Activated naive CD4-positive, alpha-beta T cell treated with anti-CD3 and anti-CD28 coated beads, Interleukin-2, amount 50 U/mL, for 24 hours (primary cell): ENCODE results near the gene B9D2.
A peak's percentile ranks its signal among the peaks of the same experiment; 100 is the strongest.
"Not testable (repeated sequence)": the region's sequence is repeated elsewhere in the genome, so short reads cannot be mapped to it uniquely, and the experiment has no call there.

Experiments used
- H3K27ac Mint-ChIP-seq: one replicate; pipeline ENCODE4 v1.8.0; 2021; ENCODE audit warnings: mild to moderate bottlenecking, mixed read lengths
- H3K27me3 Mint-ChIP-seq: one replicate; pipeline ENCODE4 v1.8.0; 2021; ENCODE audit warnings: mixed read lengths
- H3K36me3 Mint-ChIP-seq: one replicate; pipeline ENCODE4 v1.8.0; 2021; ENCODE audit warnings: mixed read lengths
- H3K4me1 Mint-ChIP-seq: one replicate; pipeline ENCODE4 v1.8.0; 2021; ENCODE audit warnings: mixed read lengths
- H3K4me3 Mint-ChIP-seq: one replicate; pipeline ENCODE4 v1.8.0; 2021; ENCODE audit warnings: mild to moderate bottlenecking, mixed read lengths
- H3K9me3 Mint-ChIP-seq: one replicate; pipeline ENCODE4 v1.8.0; 2021; ENCODE audit warnings: mixed read lengths

B9D2 gene

DNA sequence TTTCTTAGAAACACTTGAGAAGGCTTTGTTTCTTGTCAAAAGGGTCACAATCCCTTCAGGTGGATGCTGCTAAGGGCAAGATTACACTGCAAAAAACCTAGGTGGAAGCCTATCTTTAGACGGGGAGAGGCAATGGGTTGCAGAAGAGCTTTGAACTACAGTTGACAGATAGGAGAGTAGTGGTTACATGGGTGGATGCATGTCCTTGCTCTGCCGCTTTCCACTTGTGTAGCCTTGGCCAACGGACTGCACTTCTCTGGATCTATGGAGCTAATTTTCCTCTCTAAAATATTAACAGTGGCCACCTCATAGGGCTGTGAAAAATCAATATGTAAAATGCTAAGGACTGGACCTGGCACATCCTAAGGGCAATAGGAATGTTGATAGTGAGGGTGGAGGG lies 34.6 kb upstream of the B9D2 start:
- H3K4me3 Mint-ChIP-seq, result peak overlapping the region; percentile 99
- H3K9me3 Mint-ChIP-seq, result no peaks in the 10 kb centered on the region
- no peaks in the 10 kb centered on the region for H3K27me3 Mint-ChIP-seq
- peak overlapping the region; percentile 99 for H3K27ac Mint-ChIP-seq
- peaks cover 4% of the 10 kb centered on the region for H3K36me3 Mint-ChIP-seq
- peaks cover 50% of the 10 kb centered on the region for H3K4me1 Mint-ChIP-seq

DNA sequence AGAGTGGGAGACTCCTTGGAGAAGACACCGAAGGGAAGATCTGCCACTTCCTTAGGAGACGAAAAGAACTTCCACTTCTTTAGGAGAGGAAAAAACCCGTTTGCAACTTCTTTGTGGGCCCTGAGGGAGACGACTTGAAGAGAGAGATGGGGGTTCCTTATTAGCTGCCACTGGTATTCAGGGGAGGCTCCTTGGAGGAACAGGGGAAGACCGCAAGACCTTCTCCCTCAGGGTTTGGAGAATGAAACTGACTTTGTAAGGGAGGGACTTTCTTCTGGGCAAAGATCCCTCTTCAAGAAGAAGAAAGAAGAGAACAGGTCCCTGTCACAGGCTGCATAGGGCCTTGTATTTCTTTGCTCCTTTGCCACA lies 34.1 kb upstream of the B9D2 start:
- H3K36me3 Mint-ChIP-seq, result peaks cover 4% of the 10 kb centered on the region
- no peaks in the 10 kb centered on the region for H3K9me3 Mint-ChIP-seq
- no peaks in the 10 kb centered on the region for H3K27me3 Mint-ChIP-seq
- H3K4me3 Mint-ChIP-seq, result peak overlapping the region; percentile 99
- H3K27ac Mint-ChIP-seq, result peak overlapping the region; percentile 99
- peaks cover 48% of the 10 kb centered on the region for H3K4me1 Mint-ChIP-seq

DNA sequence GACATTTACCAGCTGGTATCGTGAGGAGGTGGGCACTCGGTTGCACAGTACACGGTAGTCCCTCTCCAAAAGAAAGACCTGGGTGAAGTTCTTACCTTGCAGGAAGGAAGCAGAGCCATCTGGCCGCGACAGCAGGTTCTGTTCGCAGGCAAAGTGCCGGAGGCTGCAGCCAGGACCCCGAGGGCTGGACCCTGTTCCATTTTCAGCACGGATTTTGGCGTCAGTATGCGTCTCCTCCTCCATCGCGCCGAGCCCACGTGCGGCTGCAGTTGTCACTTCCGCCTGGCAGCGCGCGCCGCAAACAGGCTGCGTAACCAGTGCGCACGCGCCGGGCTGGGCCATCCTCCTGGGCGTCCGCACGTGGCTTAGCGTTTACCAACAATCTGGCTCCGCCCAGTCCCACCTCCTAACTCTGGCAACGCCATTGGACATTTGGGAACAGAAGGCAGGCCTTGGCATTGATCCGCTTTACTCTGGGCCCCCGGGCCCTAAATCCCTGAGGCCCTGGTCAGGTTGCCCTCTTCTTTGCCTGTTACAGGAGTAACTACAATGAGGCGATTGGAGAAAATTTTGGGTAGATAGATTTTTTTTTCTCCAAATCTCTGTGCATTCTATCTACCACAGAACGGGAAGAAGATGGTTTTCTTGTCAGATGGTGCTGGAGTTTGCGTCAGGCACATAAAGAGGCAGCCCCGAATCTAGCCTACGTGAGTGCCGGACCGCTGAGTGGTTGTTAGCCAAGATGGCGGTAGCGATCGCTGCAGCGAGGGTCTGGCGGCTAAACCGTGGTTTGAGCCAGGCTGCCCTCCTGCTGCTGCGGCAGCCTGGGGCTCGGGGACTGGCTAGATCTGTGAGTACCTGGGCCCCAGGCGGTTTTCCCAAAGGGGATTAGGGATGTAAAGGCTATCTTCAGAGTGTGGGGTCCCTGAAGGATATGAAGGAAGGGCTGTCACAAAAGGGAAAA lies 33.4 kb upstream of the B9D2 start, which contains the start of the genes BCKDHA and EXOSC5:
TSS of gene BCKDHA (plus strand) at position 733 of the 964 bp plus-strand sequence. CDS start at position 743, 10 bp downstream.
TSS of gene EXOSC5 (minus strand) at position 274 of the 964 bp plus-strand sequence. CDS start at position 243, 31 bp downstream.
- Mint-ChIP-seq H3K27me3 (no peaks in the 10 kb centered on the region), H3K4me3 (peak within 1 kb of the TSS; percentile 99), H3K27ac (peak within 1 kb of the TSS; percentile 99), H3K36me3 (peaks cover 5% of the 10 kb centered on the region), H3K9me3 (no peaks in the 10 kb centered on the region), H3K4me1 (peaks cover 48% of the 10 kb centered on the region)

DNA sequence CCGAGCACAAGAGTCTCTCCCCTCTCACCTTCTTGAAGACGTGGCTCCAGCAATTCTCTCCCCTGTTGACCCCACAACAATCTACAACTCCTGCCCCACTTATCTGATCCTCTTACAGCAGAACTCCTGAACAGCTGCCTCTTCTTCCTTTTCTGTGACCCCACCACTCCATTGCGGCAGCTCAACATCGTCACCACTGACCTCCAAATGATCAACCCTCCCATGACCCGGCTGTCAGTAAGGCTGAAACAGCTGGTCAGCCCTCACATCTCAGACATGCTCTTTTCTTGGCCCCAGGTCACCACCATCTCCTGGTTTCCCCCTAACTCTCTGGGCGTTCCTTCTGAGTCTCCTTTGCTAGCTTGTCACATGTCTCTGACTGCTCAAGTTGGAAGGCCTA lies 31.4 kb upstream of the B9D2 start:
- H3K27ac Mint-ChIP-seq, result no peak overlapping the region
- peaks cover 36% of the 10 kb centered on the region for H3K4me1 Mint-ChIP-seq
- H3K36me3 Mint-ChIP-seq, result peaks cover 4% of the 10 kb centered on the region
- H3K9me3 Mint-ChIP-seq, result no peaks in the 10 kb centered on the region
- H3K4me3 Mint-ChIP-seq, result peak overlapping the region; percentile 99
- no peaks in the 10 kb centered on the region for H3K27me3 Mint-ChIP-seq

DNA sequence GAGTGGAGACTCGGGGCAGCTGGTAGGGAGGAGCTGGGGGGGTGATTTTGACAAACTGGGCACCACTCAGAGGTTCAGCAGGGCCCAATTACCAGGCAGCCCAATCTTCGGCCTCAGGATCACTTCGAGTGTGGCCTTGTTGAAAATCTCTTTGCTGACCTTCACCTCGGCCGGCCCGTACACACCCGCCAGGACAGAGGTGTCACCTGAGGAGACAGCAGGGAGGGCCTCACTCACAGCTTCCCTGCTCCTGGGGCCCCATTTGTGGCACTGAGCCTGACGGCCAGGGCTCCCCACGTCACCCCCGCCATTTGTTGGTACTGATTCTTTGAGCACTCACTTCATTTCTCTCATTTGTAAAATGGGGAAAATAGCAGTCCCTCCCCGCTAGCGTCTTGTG lies 28.8 kb upstream of the B9D2 start:
- no peak overlapping the region for H3K4me3 Mint-ChIP-seq
- H3K27me3 Mint-ChIP-seq, result no peaks in the 10 kb centered on the region
- H3K36me3 Mint-ChIP-seq, result peaks cover 6% of the 10 kb centered on the region
- H3K27ac Mint-ChIP-seq, result no peak overlapping the region
- peaks cover 17% of the 10 kb centered on the region for H3K4me1 Mint-ChIP-seq
- H3K9me3 Mint-ChIP-seq, result no peaks in the 10 kb centered on the region

DNA sequence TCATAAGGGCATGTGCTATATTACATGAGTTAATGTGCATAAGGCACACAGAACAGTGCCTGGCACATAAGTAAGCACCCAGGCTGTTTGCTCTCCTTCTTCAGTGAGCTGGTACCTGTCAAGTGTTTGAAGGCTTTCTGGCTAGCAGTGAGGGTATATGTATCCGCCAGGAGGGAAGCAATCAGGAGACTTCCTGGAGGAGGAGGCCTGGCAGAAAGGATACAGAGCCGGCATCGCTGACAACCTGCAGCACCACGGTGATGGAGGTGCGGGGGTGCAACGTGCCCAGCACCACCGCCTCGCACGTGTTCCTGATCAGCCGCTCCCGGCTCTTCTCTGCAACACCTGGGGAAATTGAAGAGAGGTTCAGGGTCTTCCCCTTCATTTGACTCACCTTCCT lies 27.7 kb upstream of the B9D2 start:
- Mint-ChIP-seq H3K27me3 (no peaks in the 10 kb centered on the region), H3K4me1 (peaks cover 15% of the 10 kb centered on the region), H3K9me3 (no peaks in the 10 kb centered on the region), H3K36me3 (peaks cover 6% of the 10 kb centered on the region), H3K27ac (no peak overlapping the region), H3K4me3 (no peak overlapping the region)

DNA sequence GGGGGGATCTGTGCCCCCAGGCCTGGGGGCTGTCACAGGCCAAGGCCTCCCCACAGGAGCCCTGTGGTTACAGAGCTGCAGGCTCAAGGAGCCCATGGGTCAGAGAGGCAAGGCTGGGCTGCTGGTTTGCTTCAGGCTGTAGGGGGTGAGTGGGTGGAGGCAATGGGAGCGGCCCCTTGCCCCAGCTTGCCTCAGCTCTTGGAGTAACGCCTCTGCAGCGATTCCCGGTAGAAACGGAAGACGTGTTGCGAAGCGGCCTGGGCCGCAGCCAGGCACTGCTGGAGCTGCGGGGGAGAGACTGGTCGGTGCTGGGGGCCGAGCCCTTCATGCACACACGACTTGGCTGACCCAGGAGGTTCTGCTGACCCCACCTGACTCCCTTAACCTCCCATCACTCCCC lies 22.5 kb upstream of the B9D2 start:
- H3K9me3 Mint-ChIP-seq, result no peaks in the 10 kb centered on the region
- H3K4me3 Mint-ChIP-seq, result no peak overlapping the region
- H3K36me3 Mint-ChIP-seq, result peaks cover 7% of the 10 kb centered on the region
- no peaks in the 10 kb centered on the region for H3K4me1 Mint-ChIP-seq
- H3K27ac Mint-ChIP-seq, result no peak overlapping the region
- H3K27me3 Mint-ChIP-seq, result no peaks in the 10 kb centered on the region

DNA sequence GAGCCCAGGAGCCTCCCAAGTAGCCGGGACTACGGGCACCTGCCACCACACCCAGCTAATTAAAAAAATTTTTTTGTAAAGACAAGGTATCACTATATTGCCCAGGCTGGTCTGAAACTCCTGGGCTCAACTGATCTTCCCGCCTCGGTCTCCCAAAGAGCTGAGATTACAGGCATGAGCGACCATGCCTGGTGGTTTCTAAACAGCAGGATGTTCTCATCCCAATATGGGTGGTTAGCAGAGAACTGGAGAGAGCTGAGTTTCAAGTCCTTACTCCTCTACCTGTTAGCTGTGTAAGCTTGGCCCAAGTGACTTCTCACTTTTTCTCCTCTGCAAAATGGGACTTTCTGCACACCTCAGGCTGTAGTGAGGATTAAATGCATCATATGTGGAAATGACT lies 20.4 kb upstream of the B9D2 start:
- H3K36me3 Mint-ChIP-seq, result peaks cover 7% of the 10 kb centered on the region
- no peak overlapping the region for H3K4me3 Mint-ChIP-seq
- H3K27ac Mint-ChIP-seq, result no peak overlapping the region
- no peaks in the 10 kb centered on the region for H3K4me1 Mint-ChIP-seq
- H3K9me3 Mint-ChIP-seq, result no peaks in the 10 kb centered on the region
- H3K27me3 Mint-ChIP-seq, result no peaks in the 10 kb centered on the region

DNA sequence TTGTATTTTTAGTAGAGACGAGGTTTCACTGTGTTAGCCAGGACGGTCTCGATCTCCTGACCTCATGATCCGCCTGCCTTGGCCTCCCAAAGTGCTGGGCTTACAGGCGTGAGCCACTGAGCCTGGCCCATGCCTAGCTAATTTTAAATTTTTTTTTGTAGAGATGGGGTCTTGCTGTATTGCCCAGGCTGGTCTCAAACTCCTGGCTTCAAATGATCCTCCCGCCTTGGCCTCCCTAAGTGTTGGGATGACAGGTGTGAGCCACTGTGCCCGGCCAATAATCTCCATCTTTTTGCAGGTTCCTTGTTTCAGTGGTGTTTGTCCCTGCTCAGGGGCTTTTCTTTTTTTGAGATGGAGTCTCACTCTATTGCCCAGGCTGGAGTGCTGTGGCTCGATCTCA lies 17.6 kb upstream of the B9D2 start:
- not testable (repeated sequence) for H3K36me3 Mint-ChIP-seq

DNA sequence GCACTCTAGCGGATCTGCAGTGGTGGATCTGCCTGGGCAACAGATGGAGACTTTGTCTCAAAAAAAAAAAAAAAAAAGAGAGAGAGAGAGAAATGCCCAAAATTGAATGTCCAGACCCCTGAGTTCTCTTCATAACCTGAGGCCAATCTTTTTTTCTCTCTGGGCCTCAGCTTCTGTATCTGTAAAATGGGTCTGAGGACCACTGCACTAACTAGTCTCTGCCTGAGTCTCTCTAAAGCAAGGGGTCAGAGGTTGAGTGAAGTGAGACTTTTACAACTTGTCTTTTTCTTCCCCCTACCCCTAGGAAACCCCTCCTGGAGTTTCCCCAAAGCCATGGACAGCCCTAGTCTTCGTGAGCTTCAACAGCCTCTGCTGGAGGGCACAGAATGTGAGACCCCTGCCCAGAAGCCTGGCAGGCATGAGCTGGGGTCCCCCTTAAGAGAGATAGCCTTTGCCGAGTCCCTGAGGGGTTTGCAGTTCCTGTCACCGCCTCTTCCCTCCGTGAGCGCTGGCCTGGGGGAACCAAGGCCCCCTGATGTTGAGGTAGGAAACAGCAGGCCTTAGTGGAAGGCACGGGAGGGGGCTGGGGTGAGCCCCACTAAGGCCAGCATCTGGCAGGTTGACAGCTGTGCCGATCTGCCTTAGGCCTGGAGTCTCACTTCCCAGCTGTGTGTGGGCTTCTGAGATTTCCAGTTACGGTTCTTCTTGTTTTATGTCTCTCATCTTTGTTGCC lies 14.2 kb upstream of the B9D2 start:
- peak overlapping the region; percentile 3 for H3K4me3 Mint-ChIP-seq
- H3K27ac Mint-ChIP-seq, result no peak overlapping the region
- H3K36me3 Mint-ChIP-seq, result peaks cover 1% of the 10 kb centered on the region
- no peaks in the 10 kb centered on the region for H3K9me3 Mint-ChIP-seq
- peaks cover 19% of the 10 kb centered on the region for H3K4me1 Mint-ChIP-seq
- H3K27me3 Mint-ChIP-seq, result no peaks in the 10 kb centered on the region

More for the DNA sequence above, 17.6 kb upstream of the B9D2 start:
- peaks cover 14% of the 10 kb centered on the region for H3K4me1 Mint-ChIP-seq
- not testable (repeated sequence) for H3K27ac Mint-ChIP-seq, H3K4me3 Mint-ChIP-seq, H3K27me3 Mint-ChIP-seq, H3K9me3 Mint-ChIP-seq

DNA sequence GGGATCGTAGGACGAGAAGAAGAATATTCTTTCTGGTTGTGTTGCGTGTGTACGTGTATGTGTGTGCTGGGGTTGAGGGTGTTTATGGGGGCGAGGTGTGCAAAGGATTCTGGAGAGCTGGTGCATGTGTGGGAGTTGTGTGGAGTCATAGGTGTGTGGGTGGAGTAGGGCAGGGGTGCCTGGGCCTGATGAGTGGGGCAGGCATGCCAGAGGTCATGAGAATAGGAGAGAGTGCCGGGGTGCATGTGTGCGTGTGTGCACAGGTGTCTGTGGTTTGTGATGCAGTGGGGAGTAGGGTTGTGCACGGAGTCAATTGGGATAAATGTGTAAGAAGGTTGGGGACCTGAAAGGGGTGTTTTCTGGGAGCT lies 13.0 kb upstream of the B9D2 start:
- H3K4me3 Mint-ChIP-seq, result peak overlapping the region; percentile 75
- no peaks in the 10 kb centered on the region for H3K36me3 Mint-ChIP-seq
- no peaks in the 10 kb centered on the region for H3K27me3 Mint-ChIP-seq
- H3K9me3 Mint-ChIP-seq, result no peaks in the 10 kb centered on the region
- peak overlapping the region; percentile 78 for H3K27ac Mint-ChIP-seq
- peaks cover 19% of the 10 kb centered on the region for H3K4me1 Mint-ChIP-seq

DNA sequence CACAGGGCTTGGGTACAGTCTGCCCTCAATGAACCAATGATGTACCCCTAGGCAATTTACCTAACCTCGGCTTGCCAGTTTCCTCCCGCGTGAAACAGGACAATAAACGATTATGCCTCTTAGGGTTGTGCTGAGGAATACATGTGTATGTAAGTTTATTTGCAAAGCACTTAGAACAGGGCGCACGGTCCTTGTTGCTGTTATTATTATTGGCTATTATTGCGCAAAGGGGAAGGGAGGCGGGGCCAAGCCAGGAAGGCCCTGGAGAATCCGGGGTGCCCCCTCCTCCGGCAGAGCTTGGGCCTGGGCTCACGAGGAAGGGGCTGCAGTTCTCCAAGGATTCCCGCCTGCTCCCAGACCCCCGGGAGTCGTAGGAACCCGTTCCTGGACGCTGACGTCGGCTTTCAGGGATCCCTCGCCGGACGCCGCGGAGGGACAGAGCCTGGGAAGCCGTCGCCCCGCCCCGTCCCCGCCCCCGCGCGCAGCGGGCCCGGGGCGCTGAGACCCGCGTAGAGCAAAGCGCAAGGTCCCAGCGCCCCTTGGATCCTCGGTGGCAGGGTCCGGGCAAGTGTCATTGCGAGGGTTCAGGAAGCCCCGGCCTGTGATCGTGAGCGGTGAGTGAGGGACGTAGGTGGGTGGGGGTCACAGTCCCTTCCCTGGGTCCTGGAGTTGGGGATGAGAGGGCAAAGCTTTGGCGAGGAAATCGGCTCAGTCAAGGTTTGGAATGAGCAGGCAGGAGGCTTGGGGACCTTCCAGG lies 12.5 kb upstream of the B9D2 start, which contains the start of gene TMEM91:
TSS of gene TMEM91 (plus strand) at position 293 of the 757 bp plus-strand sequence. CDS start 1,777 bp downstream, outside the sequence.
- Mint-ChIP-seq H3K36me3 (no peaks in the 10 kb centered on the region), H3K27me3 (no peaks in the 10 kb centered on the region), H3K27ac (peak within 1 kb of the TSS; percentile 78), H3K4me3 (peak within 1 kb of the TSS; percentile 75), H3K4me1 (peaks cover 19% of the 10 kb centered on the region), H3K9me3 (no peaks in the 10 kb centered on the region)

DNA sequence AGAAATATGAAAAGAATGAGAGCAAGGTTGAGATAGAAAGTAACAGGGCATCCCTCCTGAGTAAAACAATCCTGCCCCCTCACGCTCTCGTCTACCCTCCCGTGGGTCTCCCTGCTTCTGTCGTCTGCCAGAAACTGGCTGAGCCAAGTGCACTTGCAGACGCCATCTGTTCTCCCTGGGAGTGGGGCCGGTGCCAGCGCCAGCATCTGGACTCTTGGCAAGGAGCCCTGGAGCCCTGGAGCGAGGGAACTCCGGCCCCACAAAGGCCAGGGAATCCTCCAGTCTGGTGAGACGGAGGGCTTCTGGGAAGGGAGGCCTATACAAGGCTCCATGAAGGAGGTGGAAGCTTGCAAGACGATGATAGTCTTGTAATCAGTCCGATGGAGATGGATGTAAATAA lies 10.0 kb upstream of the B9D2 start:
- no peaks in the 10 kb centered on the region for H3K36me3 Mint-ChIP-seq
- no peaks in the 10 kb centered on the region for H3K27me3 Mint-ChIP-seq
- no peaks in the 10 kb centered on the region for H3K9me3 Mint-ChIP-seq
- no peak overlapping the region for H3K4me3 Mint-ChIP-seq
- peaks cover 19% of the 10 kb centered on the region for H3K4me1 Mint-ChIP-seq
- H3K27ac Mint-ChIP-seq, result no peak overlapping the region

DNA sequence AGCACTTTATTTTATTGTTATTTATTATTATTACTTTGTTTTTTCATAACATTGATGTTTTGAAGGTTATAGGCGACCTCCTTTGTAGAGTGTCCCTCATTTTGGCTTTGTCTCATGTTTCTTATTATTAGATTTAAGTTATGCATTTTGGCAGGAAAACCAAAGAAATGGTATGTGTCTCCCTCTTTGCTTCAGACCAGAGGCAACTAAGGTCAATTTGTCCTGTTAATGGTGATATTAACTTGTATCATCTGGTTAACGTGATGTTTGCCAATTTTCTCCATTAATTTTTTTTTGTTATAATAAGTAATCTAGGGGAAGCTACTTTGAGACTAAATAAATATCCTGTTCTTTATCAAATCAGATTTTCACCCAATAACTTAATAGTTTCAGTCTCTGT lies 8.6 kb upstream of the B9D2 start:
- Mint-ChIP-seq H3K4me3 (no peak overlapping the region), H3K36me3 (no peaks in the 10 kb centered on the region), H3K27me3 (no peaks in the 10 kb centered on the region), H3K4me1 (peaks cover 15% of the 10 kb centered on the region), H3K9me3 (no peaks in the 10 kb centered on the region), H3K27ac (no peak overlapping the region)

DNA sequence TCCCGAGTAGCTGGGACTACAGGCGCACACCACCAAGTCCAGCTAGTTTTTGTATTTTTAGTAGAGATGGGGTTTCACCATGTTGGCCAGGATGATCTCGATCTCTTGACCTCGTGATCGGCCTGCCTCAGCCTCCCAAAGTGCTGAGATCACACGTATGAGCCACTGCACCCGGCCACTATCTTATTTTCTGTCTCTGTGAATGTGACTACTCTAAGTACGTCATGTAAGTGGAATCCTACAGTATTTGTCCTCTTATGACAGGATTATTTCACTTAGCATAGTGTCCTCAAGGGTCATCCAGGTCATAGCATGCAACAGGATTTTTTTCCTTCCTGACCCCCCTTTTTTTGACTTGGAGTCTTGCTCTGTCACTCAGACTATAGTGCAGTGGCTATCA lies 7.6 kb upstream of the B9D2 start:
- H3K27me3 Mint-ChIP-seq, result no peaks in the 10 kb centered on the region
- no peak overlapping the region for H3K4me3 Mint-ChIP-seq
- no peaks in the 10 kb centered on the region for H3K36me3 Mint-ChIP-seq
- H3K27ac Mint-ChIP-seq, result no peak overlapping the region
- no peaks in the 10 kb centered on the region for H3K9me3 Mint-ChIP-seq
- H3K4me1 Mint-ChIP-seq, result peaks cover 9% of the 10 kb centered on the region
